K562 (cell line): ENCODE results near the gene TMEM53. TPM values are rescaled to one million over a fixed set of nuclear protein-coding genes. Genes with fewer than 3 reads are reported as not detected.

Source experiments
- ATAC-seq: fragments of 200-7000 bp; cut with Tn5 transposase; 3 replicates; pipeline ENCODE4 v1.9.1; 2020; ENCODE audit warnings: moderate library complexity
- BruUV-seq: library from RNA; stranded (reverse); fragments of 400-500 nt; replicated peaks from 2 replicates; lab custom pipeline; 2021; lab: Mats Ljungman, UMichigan
- CTCF ChIA-PET: fragments of 300-600 bp; formaldehyde crosslinking; extraction: SDS; loops from one replicate; lab custom pipeline; 2021; ENCODE audit warnings: low intra/inter-chr PET ratio; lab: Yijun Ruan, JAX
- POLR2A ChIA-PET: fragments of 300-600, 350-650 bp; sonication (Branson Sonifier 250); formaldehyde crosslinking; extraction: SDS; loops from one replicate; lab custom pipeline; 2021; ENCODE audit warnings: antibody characterized with exemption, inconsistent platforms; lab: Yijun Ruan, JAX
- DNase-seq, 4 experiments: peaks; one replicate each; pipeline versions ENCODE4 v3.0.0 to v3.0.0-alpha.2; 2011 to 2018; ENCODE audit warnings: low spot score in 3 of 4, mixed read lengths in 3 of 4; ENCODE audit errors: extremely low read depth in 1 of 4
- FAIRE-seq: peaks from 2 replicates; lab custom pipeline; 2011; peaks lifted over from hg19 to GRCh38; lab: Jason Lieb, UNC
- H2AFZ ChIP-seq: 2 replicates; pipeline ENCODE4 v1.6.0; 2011; ENCODE audit warnings: low read depth, low read length, control low read depth, inconsistent platforms
- H3K27ac ChIP-seq: fragments of 200-600 bp; 3 replicates; pipeline ENCODE4 v1.8.0; 2011; ENCODE audit warnings: low read depth, mild to moderate bottlenecking, control low read depth, inconsistent platforms, low read length, moderate library complexity, mixed read lengths; ENCODE audit errors: extremely low read depth
- H3K27me3 ChIP-seq, 2 experiments: fragments of 300-600 bp in 1 of 2; 2 replicates in 1 of 2; 3 replicates in 1 of 2; pipeline versions ENCODE4 v1.6.0 to v1.8.0; 2011; ENCODE audit warnings: inconsistent platforms in 2 of 2, low read length in 2 of 2, mild to moderate bottlenecking in 1 of 2, mixed read lengths in 1 of 2, moderate library complexity in 1 of 2; ENCODE audit not compliant: control insufficient read depth in 2 of 2, insufficient read depth in 2 of 2
- H3K36me3 ChIP-seq: fragments of 300-600 bp; 3 replicates; pipeline ENCODE4 v1.8.0; 2011; ENCODE audit warnings: mild to moderate bottlenecking, low read length, inconsistent platforms; ENCODE audit not compliant: control insufficient read depth, insufficient read depth
- H3K4me1 ChIP-seq, 2 experiments: fragments of 200-600 bp in 1 of 2; replicated peaks in 1 of 2; 2 replicates in 1 of 2; 3 replicates in 1 of 2; pipeline versions ENCODE4 v1.5.1 to v1.8.0; 2011; ENCODE audit warnings: inconsistent platforms in 2 of 2, low read length in 2 of 2, mild to moderate bottlenecking in 1 of 2, mixed read lengths in 1 of 2, moderate library complexity in 1 of 2; ENCODE audit not compliant: control insufficient read depth in 2 of 2, insufficient read depth in 2 of 2
- H3K4me2 ChIP-seq: 2 replicates; pipeline ENCODE4 v1.6.1; 2011; ENCODE audit warnings: low read length, control low read depth, inconsistent platforms, mixed read lengths; ENCODE audit not compliant: insufficient read depth
- H3K4me3 ChIP-seq: fragments of 200-600 bp; sonication (generic), shearing (Covaris generic); 2 replicates; pipeline ENCODE4 v1.5.1; 2016; ENCODE audit warnings: control low read depth, inconsistent platforms
- H3K79me2 ChIP-seq: fragments of 200-600 bp; 3 replicates; pipeline ENCODE4 v1.8.0; 2011; ENCODE audit warnings: low read length, inconsistent platforms; ENCODE audit not compliant: control insufficient read depth, insufficient read depth
- H3K9ac ChIP-seq, 2 experiments: 2 replicates each; pipeline versions ENCODE4 v1.6.0 to v1.6.1; 2011; ENCODE audit warnings: low read depth in 2 of 2, low read length in 2 of 2, control low read depth in 1 of 2, inconsistent platforms in 1 of 2, mild to moderate bottlenecking in 1 of 2, mixed read lengths in 1 of 2; ENCODE audit not compliant: insufficient read depth in 1 of 2
- H3K9me1 ChIP-seq: one replicate; pipeline ENCODE4 v1.6.0; 2011; ENCODE audit warnings: inconsistent platforms, mild to moderate bottlenecking, low read length, moderate library complexity; ENCODE audit not compliant: control insufficient read depth, insufficient read depth
- H3K9me3 ChIP-seq: replicated peaks from 2 replicates; pipeline ENCODE4 v1.5.1; 2011; ENCODE audit warnings: low read depth, low read length, inconsistent platforms; ENCODE audit not compliant: control insufficient read depth, insufficient read depth
- H4K20me1 ChIP-seq: replicated peaks from 2 replicates; pipeline ENCODE4 v1.6.1; 2011; ENCODE audit warnings: low read length, inconsistent platforms, mixed read lengths; ENCODE audit not compliant: control insufficient read depth, insufficient read depth
- DNMT1 ChIP-seq: fragments of 450-650 bp; IDR thresholded peaks from 2 replicates; pipeline ENCODE4 v1.6.1; 2016; ENCODE audit warnings: antibody characterized with exemption, mild to moderate bottlenecking
- NR1H2 ChIP-seq: sonication (generic); formaldehyde crosslinking; IDR thresholded peaks from 2 replicates; pipeline ENCODE4 v1.4.0; 2020; ENCODE audit warnings: mild to moderate bottlenecking, missing genetic modification reagents
- RCOR1 ChIP-seq, 2 experiments: IDR thresholded peaks; 2 replicates each; pipeline ENCODE4 v1.6.1; 2012; ENCODE audit warnings: low read depth in 2 of 2, low read length in 2 of 2, borderline replicate concordance in 1 of 2, improper control_type of control experiment in 1 of 2
- SIRT6 ChIP-seq: IDR thresholded peaks from one replicate; pipeline ENCODE4 v1.6.1; 2012; ENCODE audit warnings: low read depth, mild to moderate bottlenecking, control low read depth, inconsistent platforms, low read length, moderate library complexity
- SRSF7 ChIP-seq: fragments of 200-400 bp; formaldehyde crosslinking; optimal IDR thresholded peaks from 2 replicates; pipeline ENCODE3; 2017; ENCODE audit warnings: mild to moderate bottlenecking, low read depth, low read length
- ZZZ3 ChIP-seq: fragments of 450-650 bp; IDR thresholded peaks from 2 replicates; pipeline ENCODE4 v1.6.1; 2016; ENCODE audit warnings: antibody characterized with exemption, mild to moderate bottlenecking, moderate library complexity
- whole genome bisulfite sequencing: fragments of 100-300 bp; shearing (Covaris generic); methylation state at CpG from one replicate; pipeline ENCODE4 v1.1.6; 2016; ENCODE audit warnings: low coverage, mixed read lengths; ENCODE audit not compliant: insufficient coverage; ENCODE audit errors: missing lambda C conversion rate; 5-methylcytosine and 5-hydroxymethylcytosine counted together
- in situ Hi-C: fragments of 300-500 bp; cut with MboI; formaldehyde crosslinking; loops from 4 replicates; pipeline ENCODE4 v1.15.0; 2018; ENCODE audit warnings: inconsistent platforms, mixed read lengths
- intact Hi-C: fragments of 100-400 bp; cut with micrococcal nuclease; formaldehyde crosslinking; loops from 2 replicates; pipeline ENCODE4 v1.14.2; 2022
- polyA plus RNA-seq, 8 experiments: library from polyadenylated mRNA; depleted of rRNA in 4 of 8; stranded (reverse) in 5 of 8; unstranded in 3 of 8; fragments of >200 nt; fragmentation: Nextera tagmentation in 2 of 8; fragmentation: Illumina TruSeq in 1 of 8; extraction: Ambion mirVana in 2 of 8; extraction: Trizol in 1 of 8; gene quantifications; 2 replicates each; pipeline versions ENCODE4 v1.2.1 to v1.2.3, GENCODE V29; 2011 to 2014; ENCODE audit warnings: inconsistent platforms in 1 of 8, missing spikeins in 1 of 8
- total RNA-seq, 7 experiments: library from RNA; depleted of rRNA in 6 of 7; stranded (reverse); fragments of >200 nt in 6 of 7; fragmentation: Illumina TruSeq in 2 of 7; extraction: Trizol in 2 of 7; gene quantifications; 2 replicates each; pipeline versions ENCODE4 v1.2.1 to v1.2.3, GENCODE V29; 2011 to 2021; ENCODE audit warnings: low replicate concordance in 1 of 7
- TF ChIP-seq, protein P1 (sequence below), 3 experiments: IDR thresholded peaks in 2 of 3; conservative IDR thresholded peaks in 1 of 3; 2 replicates each; pipeline ENCODE4 v1.5.1; 2011 to 2012; ENCODE audit warnings: low read length in 3 of 3, mild to moderate bottlenecking in 3 of 3, control low read depth in 2 of 3, improper control_type of control experiment in 1 of 3, inconsistent platforms in 1 of 3, low read depth in 1 of 3, mixed read lengths in 1 of 3, moderate library complexity in 1 of 3; ENCODE audit not compliant: insufficient read depth in 2 of 3

Gene TMEM53
- total and polyA plus RNA-seq, 9 of the 15 experiments (the other 6 are each of a cell fraction or from before 2014, with no cell fraction given), result 0.23 to 3.7 (median 2.0) TPM

GRCh38 chr1:44651069-44651468 lies 23.2 kb downstream of the TMEM53 start:
- Histone ChIP-seq H3K9me3 (no peaks in the 10 kb centered on the region), H4K20me1 (peaks cover 10% of the 10 kb centered on the region), H3K4me3 (no peak overlapping the region), H3K36me3 (peaks cover 53% of the 10 kb centered on the region; the same call in 2 of the 3 replicates), H2AFZ (no peak overlapping the region), H3K9ac (no peak overlapping the region), H3K27me3 (no peaks in the 10 kb centered on the region), H3K4me2 (no peak overlapping the region), H3K27ac (no peak overlapping the region), H3K79me2 (no peaks in the 10 kb centered on the region), H3K4me1 (peaks cover 0 to 20% of the 10 kb centered on the region in 2 experiments; a peak in 2 of 5 replicates), H3K9me1 (no peaks in the 10 kb centered on the region)
- DNase-seq (no peak), FAIRE-seq (no peak), ATAC-seq (no peak)
- intact Hi-C loops (loop anchor here (10.0 kb wide), 1 partner anchor 436 kb away; the partner anchor contains the start of gene DMAP1), in situ Hi-C loops (loop anchor here (5.0 kb wide), 2 partner anchors 44 to 279 kb away; no protein-coding TSS in a partner anchor)
- BruUV-seq, result TSS peak; percentile 68
- TF ChIP-seq SIRT6 (no peak), ZZZ3 (no peak), RCOR1 (IDR thresholded peaks at IDR 0.05; ENCODE audit: borderline replicate concordance in 1 of 2, low read depth in 2 of 2, low read length in 2 of 2) (no peak), NR1H2 (CRISPR knock-in tag) (no peak), SRSF7 (no peak), DNMT1 (no peak)
- TF ChIP-seq, protein P1, sequence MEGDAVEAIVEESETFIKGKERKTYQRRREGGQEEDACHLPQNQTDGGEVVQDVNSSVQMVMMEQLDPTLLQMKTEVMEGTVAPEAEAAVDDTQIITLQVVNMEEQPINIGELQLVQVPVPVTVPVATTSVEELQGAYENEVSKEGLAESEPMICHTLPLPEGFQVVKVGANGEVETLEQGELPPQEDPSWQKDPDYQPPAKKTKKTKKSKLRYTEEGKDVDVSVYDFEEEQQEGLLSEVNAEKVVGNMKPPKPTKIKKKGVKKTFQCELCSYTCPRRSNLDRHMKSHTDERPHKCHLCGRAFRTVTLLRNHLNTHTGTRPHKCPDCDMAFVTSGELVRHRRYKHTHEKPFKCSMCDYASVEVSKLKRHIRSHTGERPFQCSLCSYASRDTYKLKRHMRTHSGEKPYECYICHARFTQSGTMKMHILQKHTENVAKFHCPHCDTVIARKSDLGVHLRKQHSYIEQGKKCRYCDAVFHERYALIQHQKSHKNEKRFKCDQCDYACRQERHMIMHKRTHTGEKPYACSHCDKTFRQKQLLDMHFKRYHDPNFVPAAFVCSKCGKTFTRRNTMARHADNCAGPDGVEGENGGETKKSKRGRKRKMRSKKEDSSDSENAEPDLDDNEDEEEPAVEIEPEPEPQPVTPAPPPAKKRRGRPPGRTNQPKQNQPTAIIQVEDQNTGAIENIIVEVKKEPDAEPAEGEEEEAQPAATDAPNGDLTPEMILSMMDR (IDR thresholded peaks at IDR 0.05 in 2 of 3, conservative IDR thresholded peaks at IDR 0.05 in 1 of 3; ENCODE audit: insufficient read depth in 2 of 3, low read depth in 1 of 3, low read length in 3 of 3), result peak; percentile 28 to 37 (median 30); a peak in 3 of 6 replicates
- WGBS, result 81% methylated on average over 6 of the region's 8 CpGs
- POLR2A ChIA-PET, result interaction anchor here (0.6 to 17.6 kb wide), 7 partner anchors 17 to 696 kb away, joined by 3 to 328 read pairs (median 3); no protein-coding TSS in a partner anchor
- CTCF ChIA-PET, result interaction anchor here (4.3 kb wide), 1 partner anchor 41 kb away, joined by 62 read pairs; no protein-coding TSS in a partner anchor
